Muscle of arm (tissue), 12 donors: ENCODE results near the gene FOXD1. TPM values are rescaled to one million over a fixed set of nuclear protein-coding genes. Genes with fewer than 3 reads are reported as not detected.

Source experiments
- DNase-seq: peaks from one replicate; pipeline ENCODE4 v3.0.0-alpha.2; 2013
- polyA plus RNA-seq, 12 donors: library from polyadenylated mRNA; unstranded; fragments of 120-200 nt; gene quantifications; one replicate each; pipeline ENCODE4 v1.2.1, GENCODE V29; 2013; ENCODE audit not compliant: insufficient read length in 12 of 12

FOXD1 gene
- polyA plus RNA-seq, 12 donors: 0.43 to 4.7 (median 0.67) TPM; not detected in 2

DNA sequence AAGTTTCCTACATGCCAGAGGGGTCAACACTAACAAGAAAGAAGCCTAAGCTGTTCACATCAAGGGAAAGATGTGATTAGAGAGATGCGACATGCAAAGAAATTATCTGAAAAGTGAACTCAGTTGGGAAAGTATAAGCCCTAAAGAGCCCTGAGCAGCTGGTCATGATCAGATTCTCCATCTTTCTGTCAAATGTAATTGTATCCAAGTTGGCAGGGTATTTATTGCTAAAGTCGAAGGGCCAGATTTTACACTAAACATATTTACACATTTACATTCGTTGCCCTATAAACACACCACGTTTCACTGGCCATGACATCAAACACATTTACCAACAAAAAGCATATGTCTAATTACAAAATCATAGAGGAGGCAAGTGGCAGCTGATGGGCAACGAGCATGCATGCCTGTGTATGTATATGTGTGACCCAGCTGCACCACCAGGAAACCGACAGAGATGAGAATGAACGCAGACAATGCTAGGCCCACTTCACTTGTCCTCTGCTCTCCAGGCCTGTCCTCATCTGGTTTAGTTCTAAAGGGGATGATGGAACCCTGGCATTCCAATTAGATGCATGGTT, 6.3 kb downstream of the FOXD1 start:
- no peak for DNase-seq

DNA sequence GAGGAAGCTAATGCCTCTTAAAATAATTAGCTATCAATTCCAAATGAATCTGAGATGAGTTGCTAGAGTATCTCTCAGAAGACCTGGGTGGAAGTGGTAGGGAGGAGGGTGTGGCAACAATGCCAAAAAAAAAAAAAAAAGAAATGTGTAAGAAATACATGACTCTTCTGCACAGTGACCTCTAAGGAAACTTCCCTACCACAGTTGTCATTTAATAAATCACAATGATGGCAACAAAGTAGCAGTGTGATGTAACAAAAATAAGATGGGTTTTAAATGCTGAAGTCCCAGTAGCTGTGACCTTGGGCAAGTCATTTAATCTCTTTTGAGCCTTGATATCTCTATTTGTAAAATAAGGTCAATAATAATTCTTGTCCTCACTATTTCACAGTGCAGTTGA, 7.2 kb downstream of the FOXD1 start:
- no peak for DNase-seq

DNA sequence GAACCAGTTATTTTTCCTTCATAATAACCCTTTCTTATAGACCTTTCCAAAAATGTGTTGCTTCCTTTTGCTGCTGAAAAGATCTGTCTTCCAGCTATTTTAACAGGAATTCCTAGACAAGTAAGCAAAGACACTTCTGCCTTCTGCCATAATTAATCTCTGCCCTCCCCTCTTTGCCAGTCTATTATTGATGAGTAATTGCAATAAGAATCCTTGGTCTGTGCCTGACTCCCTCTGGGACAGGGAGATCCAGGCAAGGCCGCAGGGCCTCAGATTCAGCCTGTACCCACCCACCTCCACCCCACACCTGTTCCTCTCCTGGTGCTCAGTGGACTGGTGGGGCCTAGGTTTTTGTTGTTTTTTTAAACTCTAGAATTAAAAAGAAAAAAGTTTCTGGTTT, 8.3 kb downstream of the FOXD1 start:
- DNase-seq: no peak

DNA sequence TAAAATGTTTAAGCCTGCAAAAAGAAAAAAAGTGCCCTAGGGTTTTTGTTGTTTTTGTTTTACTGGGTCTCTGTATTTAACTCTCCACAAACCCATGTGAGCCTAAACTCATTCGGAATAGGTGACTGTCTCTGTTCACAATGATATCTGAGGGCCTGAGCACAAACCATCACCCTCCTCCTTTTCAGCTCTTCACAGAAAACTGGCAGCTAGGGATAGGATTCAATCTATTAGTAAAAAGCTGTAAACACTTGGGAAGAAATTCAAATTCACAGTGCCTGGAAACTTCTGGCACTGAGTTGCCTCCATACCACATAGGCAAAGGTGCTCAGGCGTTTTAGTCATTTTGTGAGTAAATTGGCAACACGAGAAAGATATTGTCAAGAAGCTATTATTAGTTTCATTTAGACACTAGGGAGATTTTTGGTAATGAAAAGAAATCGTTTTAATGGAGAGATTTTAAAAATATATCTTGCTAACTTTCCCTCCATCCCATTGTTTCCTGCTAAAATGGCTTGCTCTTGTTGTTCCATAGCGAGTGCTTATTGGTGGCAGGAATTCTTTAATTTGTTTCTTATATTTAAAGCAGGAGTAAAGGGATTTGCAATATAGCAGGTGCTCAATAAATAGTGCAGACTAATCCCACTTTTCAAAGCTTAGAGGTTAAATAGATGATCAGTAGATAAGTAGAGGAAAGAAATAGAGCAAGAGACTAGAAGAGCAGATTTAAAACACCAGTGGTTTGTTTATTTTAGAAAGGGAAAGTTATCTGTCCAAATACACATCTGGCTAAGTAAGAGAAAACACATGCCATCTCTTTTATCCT, 9.7 kb downstream of the FOXD1 start:
- no peak for DNase-seq

DNA sequence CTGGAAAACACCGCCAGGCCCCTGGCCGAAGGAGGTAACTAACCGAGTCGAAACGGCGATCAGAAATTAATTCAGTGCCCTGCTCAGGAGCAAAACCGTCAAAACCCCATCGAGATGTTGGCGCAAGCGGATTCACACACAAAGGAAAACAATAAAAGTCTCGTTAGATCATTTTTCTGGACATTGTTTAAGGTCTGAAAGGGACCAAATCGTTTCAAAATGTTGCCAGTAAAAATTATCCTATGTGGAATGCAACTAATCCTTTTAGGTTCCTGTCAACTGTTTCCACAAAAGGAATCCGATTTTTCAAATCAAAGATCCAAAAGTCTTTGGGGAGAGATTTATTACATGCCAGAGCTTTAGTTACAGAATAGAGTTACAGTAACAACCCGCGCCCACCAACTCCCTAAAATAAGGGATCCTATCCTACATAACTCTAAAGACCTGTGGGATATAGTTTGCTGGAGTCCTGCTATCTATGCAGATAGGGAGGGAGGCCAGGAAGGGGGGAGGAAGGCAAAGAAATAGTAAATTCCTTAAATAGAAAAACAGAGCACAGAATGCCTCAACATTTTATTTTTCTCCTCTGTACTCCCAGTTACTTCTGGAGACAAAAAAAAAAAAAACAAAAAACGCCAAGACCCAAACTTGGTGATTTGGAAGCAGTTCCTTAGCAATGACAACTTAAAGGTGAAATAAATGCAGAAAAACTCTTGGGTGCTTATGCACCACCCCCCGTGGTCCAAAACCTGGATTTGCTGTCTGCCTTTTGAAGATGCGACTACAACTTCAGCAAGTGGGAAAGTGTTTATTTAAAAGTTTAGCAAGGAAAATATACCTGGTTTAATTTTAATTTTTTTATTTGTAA, 10.6 kb downstream of the FOXD1 start:
- DNase-seq: no peak

DNA sequence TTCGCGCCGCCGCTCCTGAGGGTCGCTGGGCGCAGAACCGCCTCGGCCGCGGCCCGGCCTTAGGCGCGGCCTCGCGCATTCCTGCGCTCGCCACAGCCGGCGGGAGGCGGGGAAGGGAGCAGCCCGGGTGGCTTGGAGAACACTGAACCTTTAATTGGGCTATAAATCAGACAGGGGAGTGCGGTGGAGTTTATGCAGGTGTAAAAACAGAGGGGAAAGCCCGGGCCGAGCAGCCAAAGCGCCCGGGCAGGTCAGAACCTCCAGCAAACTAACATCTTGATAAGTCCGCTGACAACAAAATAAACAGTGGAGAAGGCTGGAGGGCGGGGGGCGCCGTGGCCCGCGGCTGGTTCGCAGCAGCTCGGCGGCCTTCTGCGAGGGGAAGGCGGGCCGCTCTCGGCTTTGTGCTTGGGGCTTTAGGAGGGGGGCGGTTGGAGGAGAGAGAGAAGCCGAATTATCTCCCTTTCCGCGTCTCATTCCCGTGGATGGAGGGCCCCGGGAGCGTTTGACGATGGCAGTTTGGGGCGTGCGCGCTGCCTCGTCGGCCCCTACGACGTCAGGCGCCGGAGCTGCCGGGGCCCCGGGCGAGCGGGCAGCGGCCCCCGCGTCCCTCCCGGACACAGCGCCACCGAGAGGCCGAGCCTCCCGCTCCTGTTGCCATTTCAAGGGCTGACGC, 11.3 kb downstream of the FOXD1 start:
- DNase-seq: no peak

DNA sequence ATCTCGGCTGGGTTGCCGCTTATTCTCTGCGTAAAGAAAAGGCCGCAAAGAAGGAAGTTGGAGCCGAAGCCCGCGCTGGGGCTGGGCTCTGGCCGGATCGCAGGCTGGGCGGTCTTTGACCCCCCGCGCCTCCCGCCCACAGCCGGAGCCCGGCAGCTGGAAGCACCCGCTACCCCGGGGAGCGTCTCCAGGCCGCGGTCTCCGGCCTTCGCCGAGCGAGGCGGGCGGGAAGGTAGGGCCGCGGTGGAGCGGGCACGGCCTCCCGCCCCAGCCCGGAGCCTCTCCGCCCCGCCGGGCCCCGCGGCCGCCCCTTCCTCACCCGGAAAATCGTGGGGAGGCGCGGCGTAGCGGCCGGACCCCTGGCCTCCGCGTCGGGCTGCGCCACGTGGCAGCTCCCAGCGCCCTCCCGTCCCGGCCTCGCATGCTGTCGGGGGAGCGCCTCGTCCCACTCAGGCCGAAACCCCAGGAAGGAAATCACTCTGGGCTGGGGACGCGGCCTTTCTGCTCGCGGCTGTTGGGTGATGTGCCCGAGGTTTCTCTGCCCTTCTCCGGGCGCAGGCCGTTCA, 12.0 kb downstream of the FOXD1 start:
- DNase-seq: no peak

DNA sequence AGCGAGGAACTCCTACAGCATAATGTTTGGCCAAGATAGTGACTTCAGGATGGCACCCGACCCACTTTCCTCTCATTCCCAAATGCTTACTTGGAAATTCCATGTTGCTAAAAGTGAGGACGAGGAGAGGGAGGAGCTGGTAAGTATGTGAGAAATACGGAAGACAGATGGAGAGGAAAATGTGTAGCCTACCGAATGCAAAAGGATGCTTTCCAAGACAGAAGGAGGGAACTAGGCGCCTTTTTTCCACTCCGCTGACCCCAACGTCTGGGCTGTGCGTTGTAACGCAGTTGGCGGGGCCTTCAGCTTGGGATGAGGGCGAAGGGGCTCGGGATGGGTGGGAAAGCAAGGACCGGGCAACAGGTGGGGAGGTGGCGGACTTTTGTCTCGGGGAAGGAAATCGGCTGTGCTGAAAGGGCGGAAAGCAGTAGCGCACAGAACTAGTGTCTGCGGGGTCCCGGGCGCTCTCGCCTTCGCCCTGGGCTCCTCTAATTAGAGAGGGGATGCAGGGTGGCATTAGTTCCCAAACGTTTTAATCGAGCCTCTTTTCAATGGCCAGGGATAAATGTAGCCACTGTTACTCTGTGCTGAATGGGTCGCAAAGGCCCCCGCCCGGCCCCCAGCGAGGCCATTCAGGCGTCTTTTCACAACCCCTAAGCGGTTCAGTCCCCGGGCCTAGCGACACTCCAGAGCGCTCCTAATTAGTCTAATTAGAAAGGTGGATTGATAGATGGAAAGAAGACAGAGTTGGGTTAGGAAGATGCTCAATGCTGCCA, 12.6 kb downstream of the FOXD1 start:
- no peak for DNase-seq

DNA sequence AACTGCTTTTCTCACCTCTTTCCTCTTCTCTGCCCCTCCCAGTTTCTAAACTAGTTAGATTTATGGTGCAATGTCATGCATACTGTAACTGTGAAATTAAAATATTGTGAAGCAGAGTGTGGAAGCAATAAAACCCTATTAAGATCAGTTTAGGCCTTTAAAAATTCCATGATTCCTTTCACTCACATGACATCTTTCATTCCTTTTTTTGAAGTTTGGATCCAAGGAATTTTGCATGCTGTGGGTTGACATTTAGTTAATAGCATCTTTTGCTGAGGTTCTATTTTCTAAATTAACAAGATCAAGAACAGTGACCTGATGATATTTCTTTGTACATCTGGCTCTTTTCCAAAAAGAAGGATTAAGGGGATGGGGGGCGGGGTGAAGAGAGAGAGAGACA, 13.7 kb downstream of the FOXD1 start:
- no peak for DNase-seq

DNA sequence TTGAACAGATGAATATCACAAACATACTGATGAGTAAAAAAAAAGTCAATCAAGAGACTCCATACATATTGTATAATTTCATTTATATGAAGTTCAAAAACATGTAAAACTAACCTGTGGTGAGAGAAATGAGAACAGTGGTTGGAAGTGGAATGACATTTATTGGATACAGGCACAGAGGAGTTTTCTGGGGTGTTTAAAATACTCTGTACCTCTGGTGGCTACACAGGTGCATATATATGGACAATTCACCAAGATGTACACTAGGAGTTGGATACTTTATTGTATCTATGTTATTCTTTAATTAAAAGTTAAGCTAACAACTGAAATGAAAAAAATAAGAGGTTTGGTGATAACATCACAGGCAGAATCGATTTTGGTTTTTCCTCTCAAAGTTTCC, 14.1 kb downstream of the FOXD1 start:
- DNase-seq: no peak

DNA sequence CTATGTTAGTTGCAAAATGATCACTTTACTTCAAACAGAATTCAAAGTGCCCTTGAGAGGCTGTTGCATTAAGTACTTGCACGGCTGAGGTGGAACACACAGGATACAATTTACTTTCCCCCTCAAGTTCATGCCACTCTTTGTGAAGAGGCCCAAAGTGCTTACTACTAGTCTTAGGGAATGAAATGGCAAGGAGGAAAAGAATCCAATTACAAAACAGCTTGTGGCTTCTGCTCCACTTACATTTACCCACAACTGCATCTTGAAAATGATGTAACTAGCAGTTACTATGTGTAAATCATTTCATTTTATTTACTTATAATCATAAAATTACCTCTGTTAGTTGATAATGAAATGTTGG, 14.6 kb downstream of the FOXD1 start:
- no peak for DNase-seq

DNA sequence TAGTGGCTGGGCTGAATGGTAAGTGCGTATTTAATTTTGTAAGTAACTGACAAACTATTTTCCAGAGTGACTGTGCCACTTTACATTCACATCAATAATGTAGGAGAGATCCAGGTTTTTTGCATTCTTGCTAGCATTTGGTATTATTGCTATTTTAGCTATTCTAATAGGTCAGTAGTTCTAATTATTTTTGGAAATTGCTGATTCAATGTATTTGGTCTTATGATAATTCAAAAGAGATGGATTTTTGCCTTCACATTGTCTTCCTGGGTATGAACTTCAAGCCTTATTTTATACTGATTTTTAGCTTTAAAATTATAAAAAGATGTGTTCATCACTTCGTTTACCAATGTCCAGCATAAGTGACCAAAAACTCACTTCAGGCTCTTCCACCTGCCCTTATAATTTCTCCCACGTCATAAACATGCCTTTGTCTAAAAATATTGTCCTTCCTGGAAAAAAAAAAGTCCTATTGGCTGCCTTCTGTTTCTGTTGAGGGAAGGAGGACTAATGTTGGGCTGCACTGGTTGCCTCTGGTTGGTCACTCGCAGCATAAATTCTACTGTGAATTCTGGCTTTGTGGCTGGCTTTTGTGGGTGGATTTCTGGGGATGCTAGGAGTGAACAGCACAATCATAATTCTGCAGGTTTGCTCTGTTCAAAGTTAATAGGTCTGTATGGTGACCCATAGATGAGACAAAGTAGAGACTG, 15.2 kb downstream of the FOXD1 start:
- DNase-seq: no peak

DNA sequence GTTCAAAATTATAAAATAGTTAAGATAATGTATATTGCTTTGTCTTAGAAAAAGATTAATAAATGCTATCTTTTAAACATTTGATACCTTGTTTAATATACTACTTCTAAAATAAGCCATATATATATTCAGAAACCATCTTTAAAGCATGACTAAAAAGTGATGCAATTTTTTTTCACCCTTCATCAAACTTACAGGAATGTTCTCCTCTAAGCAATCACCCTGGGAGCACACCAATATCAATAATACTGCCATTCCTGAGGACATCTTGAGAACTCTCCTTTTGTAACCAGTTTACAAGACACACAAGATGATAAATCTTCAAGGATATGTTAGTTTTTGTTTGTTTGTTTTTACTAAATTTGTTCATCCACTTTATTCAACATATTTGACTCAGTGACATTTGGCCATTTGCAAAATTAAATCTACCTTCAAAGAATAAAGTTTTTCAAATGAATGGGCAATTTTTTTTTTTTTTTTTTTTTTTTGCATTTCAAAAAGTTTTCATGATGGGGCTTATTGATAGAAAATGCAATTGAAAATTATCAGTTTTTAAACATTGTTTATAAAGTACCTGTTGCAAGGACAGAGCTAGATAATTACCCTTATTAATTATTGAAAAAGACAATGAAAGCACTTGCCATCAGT, 17.2 kb downstream of the FOXD1 start:
- DNase-seq: no peak

DNA sequence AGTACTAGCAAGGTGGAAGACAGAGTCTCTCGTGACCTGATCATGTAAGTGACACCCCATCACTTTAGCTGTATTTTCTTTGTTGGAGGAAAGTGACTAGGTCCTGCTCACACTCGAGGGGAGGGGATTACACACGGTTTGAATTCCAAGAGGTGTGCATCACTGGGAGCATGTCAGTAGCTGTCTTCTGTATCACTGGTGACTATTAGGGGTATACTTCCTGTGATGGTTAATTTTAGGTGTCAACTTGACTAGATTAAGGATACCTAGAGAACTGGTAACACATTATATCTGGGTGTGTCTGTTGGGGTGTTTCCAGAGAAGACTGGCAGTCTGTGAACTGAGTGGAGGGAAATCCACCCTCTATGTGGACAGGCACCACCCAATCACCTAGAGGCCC, 22.5 kb downstream of the FOXD1 start:
- DNase-seq: no peak

DNA sequence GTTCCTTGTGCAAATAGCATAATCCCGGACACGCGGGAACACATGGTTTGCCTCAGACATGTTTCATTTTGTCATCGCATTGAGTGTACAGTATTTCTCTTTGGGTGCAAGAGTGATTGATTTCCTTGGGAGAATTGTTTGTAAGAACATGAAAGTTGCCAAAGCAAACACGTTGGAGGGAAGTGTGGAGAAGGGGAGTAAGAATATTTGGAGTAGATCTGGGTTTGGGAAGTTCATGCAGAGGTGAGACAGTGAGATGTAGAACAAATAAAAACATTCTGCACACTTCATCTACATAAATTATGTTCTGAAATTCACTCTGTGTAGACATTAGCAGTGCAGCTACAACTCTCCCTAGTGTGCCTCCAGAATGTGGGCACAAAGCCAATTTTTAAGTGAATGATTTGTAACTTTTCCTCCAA, 24.0 kb downstream of the FOXD1 start:
- no peak for DNase-seq

DNA sequence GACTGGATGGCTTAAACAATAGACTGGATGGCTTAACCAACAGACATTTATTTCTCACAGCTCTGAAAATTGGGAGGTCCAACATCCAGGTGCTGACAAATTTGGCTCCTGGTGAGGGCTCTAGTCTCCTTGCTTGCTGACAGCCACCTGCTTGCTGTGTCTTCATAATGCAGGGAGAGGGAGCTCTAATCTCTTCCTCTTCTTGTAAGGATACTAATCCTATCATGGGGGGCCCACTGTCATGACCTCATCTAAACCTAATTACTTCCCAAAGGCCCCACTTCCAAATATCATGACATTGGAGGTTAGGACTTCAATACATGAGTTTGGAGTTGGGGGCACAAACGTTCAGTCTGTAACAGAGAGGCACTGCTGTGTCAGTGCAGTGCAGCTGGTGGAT, 26.4 kb downstream of the FOXD1 start:
- no peak for DNase-seq

DNA sequence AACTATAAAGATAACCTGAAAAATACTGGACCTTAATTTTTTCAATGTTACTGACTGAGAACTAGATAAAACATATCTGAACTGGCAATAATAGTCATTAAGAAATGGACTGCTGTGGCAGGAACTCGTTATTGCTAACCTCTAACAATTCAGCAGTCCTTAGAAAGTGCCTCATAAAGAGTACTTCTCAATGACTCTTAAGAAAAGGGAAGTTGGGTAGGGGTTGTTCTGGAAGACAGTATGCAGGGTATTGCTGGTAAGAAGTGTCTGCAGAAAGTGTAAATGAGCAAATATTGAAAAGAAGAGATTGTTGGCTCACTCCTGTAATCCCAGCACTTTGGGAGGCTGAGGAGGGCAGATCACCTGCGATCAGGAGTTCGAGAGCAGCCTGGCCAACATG, 27.9 kb downstream of the FOXD1 start:
- no peak for DNase-seq

DNA sequence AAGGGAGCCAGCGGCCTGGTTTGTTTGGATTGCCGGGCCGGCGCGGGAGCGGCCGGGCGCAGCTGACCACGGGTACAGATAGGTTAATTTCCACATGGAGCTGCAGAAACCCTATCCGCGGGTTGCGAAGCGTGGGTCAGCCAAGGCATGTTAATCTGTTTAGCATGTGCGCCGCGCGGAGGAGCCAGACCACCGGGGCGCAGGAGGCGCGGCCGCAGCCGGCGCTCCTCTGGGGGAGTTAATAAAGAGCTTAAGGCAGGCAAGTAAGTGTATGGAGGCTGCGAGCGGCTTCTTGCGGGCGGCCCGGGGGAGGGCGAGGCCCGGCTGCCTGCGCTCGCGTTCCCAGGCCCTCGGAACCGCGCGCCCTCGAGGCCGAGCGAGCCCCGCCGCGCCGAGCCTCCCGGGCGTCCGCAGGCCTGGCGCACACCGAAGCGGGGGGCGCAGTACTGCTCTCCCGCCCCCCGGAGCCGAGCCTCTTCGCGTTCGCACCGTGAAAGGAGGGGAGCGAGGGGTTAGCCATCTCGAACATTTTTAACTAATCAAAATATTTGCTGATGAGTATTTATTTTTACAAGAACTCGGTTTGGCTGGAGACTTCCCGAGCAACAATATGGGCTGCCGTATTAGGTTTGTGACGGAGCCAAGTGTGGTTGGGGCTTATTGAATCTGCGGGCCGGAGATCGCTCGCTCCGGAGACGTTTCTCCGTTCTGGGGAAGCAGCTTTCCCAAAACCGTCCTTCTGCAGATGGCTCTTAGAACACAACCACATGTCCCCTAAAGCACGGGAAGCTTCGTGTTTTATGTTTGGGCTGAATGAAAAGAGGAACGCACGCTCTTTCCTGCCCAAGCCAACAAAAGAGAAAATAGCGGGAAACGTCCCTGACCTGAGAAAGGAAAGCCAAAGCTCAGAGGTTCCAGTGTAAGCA, 28.8 kb downstream of the FOXD1 start:
- peak; percentile 82 for DNase-seq

DNA sequence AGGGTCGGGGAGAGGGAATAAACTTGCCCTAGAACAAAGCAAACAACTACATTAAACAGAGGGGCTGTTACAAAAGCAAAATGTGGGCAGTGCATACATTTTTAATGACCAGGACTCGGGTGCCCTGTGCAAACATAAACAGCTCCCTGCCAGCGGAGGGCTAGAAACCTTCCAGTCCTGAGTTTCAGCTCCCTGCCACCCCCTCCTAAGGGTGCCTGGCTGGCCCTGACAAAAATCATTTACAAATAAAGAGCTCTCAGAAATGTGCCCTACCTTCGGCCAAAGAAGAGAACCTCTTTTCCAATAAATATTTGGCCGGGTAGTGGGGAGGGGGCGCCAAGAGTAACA, 29.5 kb downstream of the FOXD1 start:
- DNase-seq: no peak
